Ovary (tissue), 3 donors: Measurements from ENCODE around the gene SH3RF1.

Experiments used
- EP300 ChIP-seq: sonication (generic); formaldehyde crosslinking; IDR thresholded peaks from one replicate; pipeline ENCODE4 v1.6.1; 2017; ENCODE audit warnings: antibody characterized with exemption
- POLR2A ChIP-seq: fragments of 450-650 bp; IDR thresholded peaks from one replicate; pipeline ENCODE4 v1.6.1; 2017; ENCODE audit warnings: antibody characterized with exemption, mild to moderate bottlenecking, moderate library complexity
- TF ChIP-seq, protein P1 (sequence below), 3 donors: fragments of 450-650 bp in 2 of 3; fragments of 200-600 bp in 1 of 3; IDR thresholded peaks; one replicate each; pipeline versions ENCODE4 v1.5.1 to v1.8.0; 2016 to 2022; ENCODE audit warnings: antibody characterized with exemption in 3 of 3, mild to moderate bottlenecking in 1 of 3
- donor health status: DM: no; HTN: no; CAD: no.

DNA sequence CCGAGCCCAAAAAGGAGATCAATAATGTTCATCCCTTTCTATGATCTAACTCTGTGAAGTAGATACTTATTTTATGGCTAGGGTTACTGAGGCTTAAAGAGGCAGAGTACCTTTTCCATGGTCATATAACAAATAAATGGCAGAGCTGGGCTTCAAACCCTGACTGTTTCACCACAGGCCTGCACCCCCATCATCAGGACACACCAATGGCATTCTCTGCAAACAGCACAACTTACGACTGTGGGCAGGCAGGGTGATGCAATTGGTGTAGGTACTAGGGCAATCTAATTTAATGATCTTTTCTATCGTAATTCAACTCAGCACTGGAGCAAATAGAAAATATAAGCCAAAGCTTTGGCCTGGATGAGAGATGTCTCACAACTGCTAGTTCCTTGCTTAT, 141.9 kb downstream of the SH3RF1 start:
- TF ChIP-seq, protein P1, sequence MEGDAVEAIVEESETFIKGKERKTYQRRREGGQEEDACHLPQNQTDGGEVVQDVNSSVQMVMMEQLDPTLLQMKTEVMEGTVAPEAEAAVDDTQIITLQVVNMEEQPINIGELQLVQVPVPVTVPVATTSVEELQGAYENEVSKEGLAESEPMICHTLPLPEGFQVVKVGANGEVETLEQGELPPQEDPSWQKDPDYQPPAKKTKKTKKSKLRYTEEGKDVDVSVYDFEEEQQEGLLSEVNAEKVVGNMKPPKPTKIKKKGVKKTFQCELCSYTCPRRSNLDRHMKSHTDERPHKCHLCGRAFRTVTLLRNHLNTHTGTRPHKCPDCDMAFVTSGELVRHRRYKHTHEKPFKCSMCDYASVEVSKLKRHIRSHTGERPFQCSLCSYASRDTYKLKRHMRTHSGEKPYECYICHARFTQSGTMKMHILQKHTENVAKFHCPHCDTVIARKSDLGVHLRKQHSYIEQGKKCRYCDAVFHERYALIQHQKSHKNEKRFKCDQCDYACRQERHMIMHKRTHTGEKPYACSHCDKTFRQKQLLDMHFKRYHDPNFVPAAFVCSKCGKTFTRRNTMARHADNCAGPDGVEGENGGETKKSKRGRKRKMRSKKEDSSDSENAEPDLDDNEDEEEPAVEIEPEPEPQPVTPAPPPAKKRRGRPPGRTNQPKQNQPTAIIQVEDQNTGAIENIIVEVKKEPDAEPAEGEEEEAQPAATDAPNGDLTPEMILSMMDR (IDR thresholded peaks at IDR 0.05) = no peak
- TF ChIP-seq POLR2A (no peak), EP300 (no peak)
